ENCODE data around the gene TP63.
"Not testable (repeated sequence)": the region's sequence is repeated elsewhere in the genome, so short reads cannot be mapped to it uniquely, and the experiment has no call there.

TP63 gene

GRCh38 chr3:189631373-189631408, at the start of gene TP63:
Gene TP63 (plus strand): TSS chr3:189631389. CDS start chr3:189631516, 127 bp downstream.
- DNase-seq (ENCODE audit: low spot score) = no peak

- no peak for DNase-seq (ENCODE audit: low spot score)
Measured at GRCh38 chr3:189582179-189582578, 49.0 kb upstream of the TP63 start.

- DNase-seq (ENCODE audit: low spot score) = no peak
Measured at GRCh38 chr3:189584645-189585044, 46.5 kb upstream of the TP63 start.

GRCh38 chr3:189586941-189587663, 44.1 kb upstream of the TP63 start:
- DNase-seq (ENCODE audit: low spot score) = no peak

GRCh38 chr3:189587664-189588040, 43.5 kb upstream of the TP63 start:
- DNase-seq (ENCODE audit: low spot score) = no peak

- DNase-seq (ENCODE audit: low spot score) = no peak
Measured at GRCh38 chr3:189588070-189588469, 43.1 kb upstream of the TP63 start.

GRCh38 chr3:189588475-189589178, 42.6 kb upstream of the TP63 start:
- DNase-seq (ENCODE audit: low spot score) = no peak

- no peak for DNase-seq (ENCODE audit: low spot score)
Measured at GRCh38 chr3:189589179-189589569, 42.0 kb upstream of the TP63 start.

- no peak for DNase-seq (ENCODE audit: low spot score)
Measured at GRCh38 chr3:189590223-189590622, 41.0 kb upstream of the TP63 start.

- DNase-seq (ENCODE audit: low spot score) = no peak
Measured at GRCh38 chr3:189593581-189593980, 37.6 kb upstream of the TP63 start.

GRCh38 chr3:189596078-189596979, 34.9 kb upstream of the TP63 start:
- DNase-seq (ENCODE audit: low spot score) = not testable (repeated sequence)

GRCh38 chr3:189597918-189598317, 33.3 kb upstream of the TP63 start:
- DNase-seq (ENCODE audit: low spot score) = no peak

GRCh38 chr3:189598530-189599225, 32.5 kb upstream of the TP63 start:
- no peak for DNase-seq (ENCODE audit: low spot score)

- no peak for DNase-seq (ENCODE audit: low spot score)
Measured at GRCh38 chr3:189602471-189602870, 28.7 kb upstream of the TP63 start.

- DNase-seq (ENCODE audit: low spot score) = no peak
Measured at GRCh38 chr3:189605717-189606116, 25.5 kb upstream of the TP63 start.

GRCh38 chr3:189606774-189607173, 24.4 kb upstream of the TP63 start:
- DNase-seq (ENCODE audit: low spot score) = no peak

- DNase-seq (ENCODE audit: low spot score) = not testable (repeated sequence)
Measured at GRCh38 chr3:189612641-189613040, 18.5 kb upstream of the TP63 start.

GRCh38 chr3:189613122-189613521, 18.1 kb upstream of the TP63 start:
- no peak for DNase-seq (ENCODE audit: low spot score)

- no peak for DNase-seq (ENCODE audit: low spot score)
Measured at GRCh38 chr3:189621948-189622603, 9.1 kb upstream of the TP63 start.

- no peak for DNase-seq (ENCODE audit: low spot score)
Measured at GRCh38 chr3:189622629-189623028, 8.6 kb upstream of the TP63 start.

GRCh38 chr3:189624130-189624529, 7.1 kb upstream of the TP63 start:
- no peak for DNase-seq (ENCODE audit: low spot score)

- DNase-seq (ENCODE audit: low spot score) = no peak
Measured at GRCh38 chr3:189625071-189625470, 6.1 kb upstream of the TP63 start.

Data from CD4-positive, alpha-beta T cell treated with Interleukin-6 at 100 ng/mL for 8 hours (primary cell).